ENCODE results near the gene EPAS1. TPM values are rescaled to one million over a fixed set of nuclear protein-coding genes. Genes with fewer than 3 reads are reported as not detected.

EPAS1 gene
- total and polyA plus RNA-seq, 4 donors, result 26.2 to 193 (median 61.1) TPM

DNA sequence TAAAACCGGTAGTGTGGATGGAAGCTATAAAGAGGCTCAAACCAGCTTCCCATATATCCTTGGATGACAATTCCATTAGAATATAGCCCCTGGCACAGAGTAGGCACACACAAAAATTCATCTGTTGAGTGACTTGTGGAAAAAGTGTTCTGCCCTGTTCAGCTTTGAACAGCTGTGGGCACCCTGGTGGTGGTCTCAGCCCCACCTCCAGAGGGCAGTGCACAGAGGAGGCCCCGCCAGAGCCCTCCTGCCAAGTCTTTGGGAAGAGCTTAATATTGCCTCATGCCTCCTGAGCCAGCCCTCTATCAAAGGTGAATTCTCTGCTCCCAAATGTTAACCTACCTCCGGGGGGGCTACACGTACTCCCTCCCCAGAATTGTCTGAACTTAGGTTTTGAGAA is 30.4 kb downstream of the EPAS1 start:
- DNase-seq (ENCODE audit: low spot score), result no peak
- 69% methylated on average over 4 of the region's 4 CpGs for WGBS
- H3K4me1 ChIP-seq (ENCODE audit: control insufficient read depth in 4 of 4, insufficient read depth in 4 of 4, low read length in 3 of 4), result peaks cover 33 to 87% (median 78%) of the 10 kb centered on the region in 4 donors
- H3K27ac ChIP-seq (ENCODE audit: low read depth in 1 of 2, low read length in 2 of 2), result peak overlapping the region; percentile 86 to 93
- no peak overlapping the region for H3K9ac ChIP-seq (ENCODE audit: low read depth in 1 of 2, low read length in 2 of 2)
- no peaks in the 10 kb centered on the region for H3K27me3 ChIP-seq (ENCODE audit: control insufficient read depth in 4 of 4, insufficient read depth in 4 of 4, low read length in 3 of 4)
- TF ChIP-seq HNF4A (conservative IDR thresholded peaks at IDR 0.05) (peak in 1 of 2 donors; percentile 16), YY1 (IDR thresholded peaks at IDR 0.05) (no peak), RXRA (IDR thresholded peaks at IDR 0.05) (peak in 1 of 2 donors; percentile 24), RAD21 (IDR thresholded peaks at IDR 0.05) (peak in 1 of 2 donors; percentile 49), NR2F2 (IDR thresholded peaks at IDR 0.05) (no peak)
- TF ChIP-seq, protein P1, sequence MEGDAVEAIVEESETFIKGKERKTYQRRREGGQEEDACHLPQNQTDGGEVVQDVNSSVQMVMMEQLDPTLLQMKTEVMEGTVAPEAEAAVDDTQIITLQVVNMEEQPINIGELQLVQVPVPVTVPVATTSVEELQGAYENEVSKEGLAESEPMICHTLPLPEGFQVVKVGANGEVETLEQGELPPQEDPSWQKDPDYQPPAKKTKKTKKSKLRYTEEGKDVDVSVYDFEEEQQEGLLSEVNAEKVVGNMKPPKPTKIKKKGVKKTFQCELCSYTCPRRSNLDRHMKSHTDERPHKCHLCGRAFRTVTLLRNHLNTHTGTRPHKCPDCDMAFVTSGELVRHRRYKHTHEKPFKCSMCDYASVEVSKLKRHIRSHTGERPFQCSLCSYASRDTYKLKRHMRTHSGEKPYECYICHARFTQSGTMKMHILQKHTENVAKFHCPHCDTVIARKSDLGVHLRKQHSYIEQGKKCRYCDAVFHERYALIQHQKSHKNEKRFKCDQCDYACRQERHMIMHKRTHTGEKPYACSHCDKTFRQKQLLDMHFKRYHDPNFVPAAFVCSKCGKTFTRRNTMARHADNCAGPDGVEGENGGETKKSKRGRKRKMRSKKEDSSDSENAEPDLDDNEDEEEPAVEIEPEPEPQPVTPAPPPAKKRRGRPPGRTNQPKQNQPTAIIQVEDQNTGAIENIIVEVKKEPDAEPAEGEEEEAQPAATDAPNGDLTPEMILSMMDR (IDR thresholded peaks at IDR 0.05; ENCODE audit: low read depth, low read length, missing input control), result peak; percentile 26
- H3K9me3 ChIP-seq (ENCODE audit: control insufficient read depth in 4 of 4, low read length in 3 of 4), result no peaks in the 10 kb centered on the region
- no peaks in the 10 kb centered on the region for H3K36me3 ChIP-seq (ENCODE audit: control insufficient read depth in 4 of 4, insufficient read depth in 3 of 4, low read depth in 1 of 4, low read length in 3 of 4)
- H3K4me3 ChIP-seq (ENCODE audit: low read depth in 1 of 3, low read length in 3 of 3), result no peak overlapping the region

DNA sequence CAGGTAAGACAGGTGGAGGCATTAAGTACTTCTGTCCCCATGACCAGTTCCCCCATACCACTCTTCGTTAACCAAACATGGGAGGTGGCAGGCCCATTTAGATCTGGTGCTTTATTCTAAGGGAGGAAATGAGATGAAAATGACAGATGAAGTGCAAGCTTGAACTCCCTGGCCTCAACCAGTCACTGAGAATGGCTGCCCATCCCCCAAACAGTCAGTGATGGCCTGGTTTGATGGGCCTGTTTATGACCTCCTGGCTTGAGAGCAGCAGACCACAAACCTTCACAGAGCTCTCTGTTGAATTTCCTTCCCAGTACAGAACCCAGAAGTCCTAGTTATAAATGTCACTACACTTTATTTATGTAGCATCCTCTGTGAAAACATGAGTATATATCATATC is 31.1 kb downstream of the EPAS1 start:
- Histone ChIP-seq H3K27me3 (ENCODE audit: control insufficient read depth in 4 of 4, insufficient read depth in 4 of 4, low read length in 3 of 4) (no peaks in the 10 kb centered on the region), H3K27ac (ENCODE audit: low read depth in 1 of 2, low read length in 2 of 2) (peak overlapping the region; percentile 86 to 93), H3K4me3 (ENCODE audit: low read depth in 1 of 3, low read length in 3 of 3) (no peak overlapping the region), H3K4me1 (ENCODE audit: control insufficient read depth in 4 of 4, insufficient read depth in 4 of 4, low read length in 3 of 4) (peaks cover 34 to 89% (median 81%) of the 10 kb centered on the region in 4 donors), H3K36me3 (ENCODE audit: control insufficient read depth in 4 of 4, insufficient read depth in 3 of 4, low read depth in 1 of 4, low read length in 3 of 4) (no peaks in the 10 kb centered on the region), H3K9ac (ENCODE audit: low read depth in 1 of 2, low read length in 2 of 2) (no peak overlapping the region), H3K9me3 (ENCODE audit: control insufficient read depth in 4 of 4, low read length in 3 of 4) (no peaks in the 10 kb centered on the region)
- 88% methylated on average over 1 of the region's 1 CpG for WGBS
- no peak for DNase-seq (ENCODE audit: low spot score)
- TF ChIP-seq, protein P1 (IDR thresholded peaks at IDR 0.05; ENCODE audit: low read depth, low read length, missing input control), result no peak
- TF ChIP-seq JUND (IDR thresholded peaks at IDR 0.05), result no peak
- TF ChIP-seq FOXA2 (IDR thresholded peaks at IDR 0.05), result no peak
- TF ChIP-seq, protein P2, sequence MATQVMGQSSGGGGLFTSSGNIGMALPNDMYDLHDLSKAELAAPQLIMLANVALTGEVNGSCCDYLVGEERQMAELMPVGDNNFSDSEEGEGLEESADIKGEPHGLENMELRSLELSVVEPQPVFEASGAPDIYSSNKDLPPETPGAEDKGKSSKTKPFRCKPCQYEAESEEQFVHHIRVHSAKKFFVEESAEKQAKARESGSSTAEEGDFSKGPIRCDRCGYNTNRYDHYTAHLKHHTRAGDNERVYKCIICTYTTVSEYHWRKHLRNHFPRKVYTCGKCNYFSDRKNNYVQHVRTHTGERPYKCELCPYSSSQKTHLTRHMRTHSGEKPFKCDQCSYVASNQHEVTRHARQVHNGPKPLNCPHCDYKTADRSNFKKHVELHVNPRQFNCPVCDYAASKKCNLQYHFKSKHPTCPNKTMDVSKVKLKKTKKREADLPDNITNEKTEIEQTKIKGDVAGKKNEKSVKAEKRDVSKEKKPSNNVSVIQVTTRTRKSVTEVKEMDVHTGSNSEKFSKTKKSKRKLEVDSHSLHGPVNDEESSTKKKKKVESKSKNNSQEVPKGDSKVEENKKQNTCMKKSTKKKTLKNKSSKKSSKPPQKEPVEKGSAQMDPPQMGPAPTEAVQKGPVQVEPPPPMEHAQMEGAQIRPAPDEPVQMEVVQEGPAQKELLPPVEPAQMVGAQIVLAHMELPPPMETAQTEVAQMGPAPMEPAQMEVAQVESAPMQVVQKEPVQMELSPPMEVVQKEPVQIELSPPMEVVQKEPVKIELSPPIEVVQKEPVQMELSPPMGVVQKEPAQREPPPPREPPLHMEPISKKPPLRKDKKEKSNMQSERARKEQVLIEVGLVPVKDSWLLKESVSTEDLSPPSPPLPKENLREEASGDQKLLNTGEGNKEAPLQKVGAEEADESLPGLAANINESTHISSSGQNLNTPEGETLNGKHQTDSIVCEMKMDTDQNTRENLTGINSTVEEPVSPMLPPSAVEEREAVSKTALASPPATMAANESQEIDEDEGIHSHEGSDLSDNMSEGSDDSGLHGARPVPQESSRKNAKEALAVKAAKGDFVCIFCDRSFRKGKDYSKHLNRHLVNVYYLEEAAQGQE (IDR thresholded peaks at IDR 0.05), result no peak
- no peak for TF ChIP-seq FOXA1 (IDR thresholded peaks at IDR 0.05)
- TF ChIP-seq, protein P3, sequence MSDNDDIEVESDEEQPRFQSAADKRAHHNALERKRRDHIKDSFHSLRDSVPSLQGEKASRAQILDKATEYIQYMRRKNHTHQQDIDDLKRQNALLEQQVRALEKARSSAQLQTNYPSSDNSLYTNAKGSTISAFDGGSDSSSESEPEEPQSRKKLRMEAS (IDR thresholded peaks at IDR 0.05), result no peak
- TF ChIP-seq NR2F2 (IDR thresholded peaks at IDR 0.05), result no peak
- TF ChIP-seq HNF4A (conservative IDR thresholded peaks at IDR 0.05), result no peak
- TF ChIP-seq, protein P4, sequence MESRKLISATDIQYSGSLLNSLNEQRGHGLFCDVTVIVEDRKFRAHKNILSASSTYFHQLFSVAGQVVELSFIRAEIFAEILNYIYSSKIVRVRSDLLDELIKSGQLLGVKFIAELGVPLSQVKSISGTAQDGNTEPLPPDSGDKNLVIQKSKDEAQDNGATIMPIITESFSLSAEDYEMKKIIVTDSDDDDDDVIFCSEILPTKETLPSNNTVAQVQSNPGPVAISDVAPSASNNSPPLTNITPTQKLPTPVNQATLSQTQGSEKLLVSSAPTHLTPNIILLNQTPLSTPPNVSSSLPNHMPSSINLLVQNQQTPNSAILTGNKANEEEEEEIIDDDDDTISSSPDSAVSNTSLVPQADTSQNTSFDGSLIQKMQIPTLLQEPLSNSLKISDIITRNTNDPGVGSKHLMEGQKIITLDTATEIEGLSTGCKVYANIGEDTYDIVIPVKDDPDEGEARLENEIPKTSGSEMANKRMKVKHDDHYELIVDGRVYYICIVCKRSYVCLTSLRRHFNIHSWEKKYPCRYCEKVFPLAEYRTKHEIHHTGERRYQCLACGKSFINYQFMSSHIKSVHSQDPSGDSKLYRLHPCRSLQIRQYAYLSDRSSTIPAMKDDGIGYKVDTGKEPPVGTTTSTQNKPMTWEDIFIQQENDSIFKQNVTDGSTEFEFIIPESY (IDR thresholded peaks at IDR 0.05), result no peak
- no peak for TF ChIP-seq SP1 (IDR thresholded peaks at IDR 0.05)
- no peak for TF ChIP-seq TAF1 (conservative IDR thresholded peaks at IDR 0.05)
- TF ChIP-seq HNF4G (IDR thresholded peaks at IDR 0.05), result no peak
- no peak for TF ChIP-seq YY1 (IDR thresholded peaks at IDR 0.05)

All from liver (tissue), 9 donors.